ENCODE data around the gene COL10A1.
"Not testable (repeated sequence)": the region's sequence is repeated elsewhere in the genome, so short reads cannot be mapped to it uniquely, and the experiment has no call there.

Gene COL10A1

DNA sequence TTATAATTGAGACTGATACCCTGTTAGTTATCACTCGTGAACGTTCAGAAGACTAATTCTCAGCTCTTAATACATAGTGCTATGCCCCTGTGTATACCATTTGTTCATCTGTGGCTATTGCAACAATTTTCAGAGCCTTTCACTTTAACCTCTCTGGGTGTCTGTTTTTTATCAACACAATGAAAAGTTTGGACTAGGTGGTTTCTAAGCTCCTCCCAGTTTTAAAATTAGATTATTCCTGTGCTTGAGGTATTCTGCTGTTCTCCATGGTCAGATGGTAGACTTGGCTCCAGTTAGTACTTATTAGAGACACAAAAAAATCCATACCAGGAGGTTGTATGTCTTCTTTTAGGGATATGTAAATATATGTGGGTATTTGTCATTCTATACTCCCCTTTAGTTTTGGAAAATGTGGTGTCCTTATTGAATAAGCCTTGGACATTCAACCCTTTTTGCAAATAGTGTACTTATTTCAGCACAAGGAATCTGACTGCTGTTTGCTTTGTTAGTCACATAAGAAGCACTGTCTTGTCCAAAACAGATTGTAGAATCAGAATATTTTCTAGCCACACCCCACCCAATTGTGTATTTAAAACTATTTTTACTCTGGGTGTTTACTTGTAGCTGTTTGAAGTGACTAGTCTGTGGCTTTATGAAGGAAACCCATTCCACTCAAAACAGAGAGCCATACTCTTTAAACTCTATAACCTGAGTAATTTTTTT is 2.0 kb upstream of the COL10A1 start:
- in situ Hi-C loops (cut with MboI; ENCODE audit: low sequenced_read_pairs): no loop called here

- in situ Hi-C loops (cut with MboI; ENCODE audit: low sequenced_read_pairs): no loop called here
Measured at GRCh38 chr6:116120430-116120829, 5.5 kb downstream of the COL10A1 start.

DNA sequence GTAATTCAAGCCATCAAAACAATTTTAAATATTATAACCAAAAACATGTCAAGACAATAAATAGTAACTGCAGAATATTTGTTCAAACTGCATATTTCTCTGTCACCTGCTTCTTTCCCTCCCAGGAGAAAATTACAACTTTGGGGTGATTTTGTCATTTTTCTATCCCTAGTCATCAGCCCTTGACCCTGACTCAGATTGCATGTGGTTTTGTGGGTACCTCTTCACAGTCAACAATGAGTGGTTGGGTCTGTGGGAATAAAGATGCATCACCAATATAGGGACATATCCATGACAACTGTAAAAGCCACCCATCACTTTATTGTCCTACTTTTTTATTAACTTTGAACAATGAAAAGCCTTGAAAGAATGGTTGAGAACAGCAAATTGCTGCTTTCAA is 7.3 kb downstream of the COL10A1 start:
- in situ Hi-C loops (cut with MboI; ENCODE audit: low sequenced_read_pairs): no loop called here

DNA sequence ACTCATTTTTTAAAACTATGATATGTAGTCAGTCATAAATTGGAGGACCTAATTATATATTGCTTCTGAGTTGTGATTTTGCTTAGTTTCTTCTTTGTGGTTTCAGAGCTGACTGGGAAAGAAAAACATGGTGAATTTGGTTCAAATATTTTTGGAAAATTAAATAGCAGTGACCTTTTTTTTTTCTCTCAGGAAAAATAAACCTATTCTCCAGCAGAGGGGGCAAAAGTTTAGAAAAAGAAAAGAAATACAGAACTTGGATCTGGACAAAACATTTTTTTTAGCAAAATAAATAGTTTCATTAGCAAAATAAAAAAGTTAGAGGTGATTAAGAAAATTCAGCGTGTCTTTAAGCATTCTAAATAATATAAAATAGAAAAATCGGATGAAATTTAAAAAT is 10.2 kb downstream of the COL10A1 start:
- in situ Hi-C loops (cut with MboI; ENCODE audit: low sequenced_read_pairs): no loop called here

DNA sequence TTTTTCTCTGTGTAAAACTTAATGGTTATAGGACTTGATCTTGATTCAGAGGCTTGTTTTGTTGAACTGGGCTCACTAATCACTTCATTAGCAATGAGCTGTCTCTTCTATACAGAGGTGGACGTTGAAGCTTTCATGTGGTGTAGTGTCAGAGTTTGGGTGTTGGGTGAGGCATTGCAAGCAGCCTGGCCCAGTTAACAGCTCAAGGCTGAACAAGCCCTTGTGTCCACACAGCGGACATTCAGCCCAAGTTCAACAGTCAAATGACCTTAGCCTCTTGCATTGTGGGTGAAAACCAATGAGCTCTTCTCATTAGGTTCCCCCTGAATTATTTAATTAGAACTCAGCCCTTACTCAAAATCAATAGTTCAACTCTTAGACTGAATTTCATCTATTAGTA is 12.5 kb downstream of the COL10A1 start:
- in situ Hi-C loops (cut with MboI; ENCODE audit: low sequenced_read_pairs): no loop called here

GRCh38 chr6:116111552-116112528 is 14.1 kb downstream of the COL10A1 start:
- in situ Hi-C loops (cut with MboI; ENCODE audit: low sequenced_read_pairs): no loop called here

DNA sequence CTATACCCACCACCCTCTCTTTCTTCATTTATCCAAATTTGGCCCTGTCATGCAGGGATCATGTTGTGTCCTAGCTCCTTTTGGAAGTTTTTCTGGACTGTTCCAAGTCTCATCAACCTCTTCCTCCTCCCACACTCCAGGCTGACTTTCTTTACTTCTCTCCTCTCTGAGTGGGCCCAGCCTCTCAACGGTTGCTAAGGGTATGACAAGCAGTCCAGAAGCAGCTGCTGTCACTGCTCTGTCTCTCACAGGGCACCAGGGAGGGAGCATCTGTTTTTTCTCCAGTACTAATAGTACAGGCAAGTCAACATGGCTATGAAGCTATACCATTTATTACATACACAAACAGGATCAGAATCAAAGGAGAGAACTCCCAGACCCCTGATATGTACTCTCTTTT is 17.1 kb downstream of the COL10A1 start:
- in situ Hi-C loops (cut with MboI; ENCODE audit: low sequenced_read_pairs): no loop called here

- in situ Hi-C loops (cut with MboI; ENCODE audit: low sequenced_read_pairs): no loop called here
Measured at GRCh38 chr6:116106146-116106545, 19.8 kb downstream of the COL10A1 start.

- in situ Hi-C loops (cut with MboI; ENCODE audit: low sequenced_read_pairs): no loop called here
Measured at GRCh38 chr6:116105247-116105646, 20.7 kb downstream of the COL10A1 start.

DNA sequence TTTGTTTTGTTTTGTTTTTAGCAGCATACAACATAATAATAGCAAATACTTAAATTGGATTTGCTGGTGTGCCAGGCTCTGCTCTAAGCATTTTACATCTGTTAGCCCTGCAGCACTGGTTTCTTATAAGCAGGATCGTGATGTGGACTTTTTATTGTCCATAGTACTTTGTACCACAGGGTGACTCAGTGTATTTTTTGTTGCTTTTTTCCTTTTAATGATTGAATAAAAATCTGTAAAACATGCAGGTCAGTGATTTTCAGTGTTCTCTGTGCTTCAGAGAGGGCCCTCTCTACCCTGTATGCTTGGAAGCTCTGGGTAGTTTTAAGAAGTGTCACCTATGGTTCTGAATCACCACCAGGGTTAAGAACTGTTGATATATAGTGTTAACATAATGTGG is 21.3 kb downstream of the COL10A1 start:
- in situ Hi-C loops (cut with MboI; ENCODE audit: low sequenced_read_pairs): no loop called here

- in situ Hi-C loops (cut with MboI; ENCODE audit: low sequenced_read_pairs): no loop called here
Measured at GRCh38 chr6:116102873-116103272, 23.1 kb downstream of the COL10A1 start.

GRCh38 chr6:116101790-116102189 is 24.1 kb downstream of the COL10A1 start:
- in situ Hi-C loops (cut with MboI; ENCODE audit: low sequenced_read_pairs): no loop called here

- in situ Hi-C loops (cut with MboI; ENCODE audit: low sequenced_read_pairs): no loop called here
Measured at GRCh38 chr6:116101302-116101718, 24.6 kb downstream of the COL10A1 start.

GRCh38 chr6:116100419-116101301 is 25.3 kb downstream of the COL10A1 start, which contains the start of gene NT5DC1:
TSS of gene NT5DC1 (plus strand) at chr6:116100853. CDS start at chr6:116100931, 78 bp downstream.
- in situ Hi-C loops (cut with MboI; ENCODE audit: low sequenced_read_pairs): no loop called here

- in situ Hi-C loops (cut with MboI; ENCODE audit: low sequenced_read_pairs): no loop called here
Measured at GRCh38 chr6:116099036-116099435, 26.9 kb downstream of the COL10A1 start.

- in situ Hi-C loops (cut with MboI; ENCODE audit: low sequenced_read_pairs): no loop called here
Measured at GRCh38 chr6:116096979-116097816, 28.7 kb downstream of the COL10A1 start.

- in situ Hi-C loops (cut with MboI; ENCODE audit: low sequenced_read_pairs): not testable (repeated sequence)
Measured at GRCh38 chr6:116096048-116096759, 29.7 kb downstream of the COL10A1 start.

- in situ Hi-C loops (cut with MboI; ENCODE audit: low sequenced_read_pairs): no loop called here
Measured at GRCh38 chr6:116094041-116094440, 31.9 kb downstream of the COL10A1 start.

GRCh38 chr6:116090251-116090650 is 35.7 kb downstream of the COL10A1 start:
- in situ Hi-C loops (cut with MboI; ENCODE audit: low sequenced_read_pairs): no loop called here
